ENCODE data around the gene CCDC148. TPM values are rescaled to one million over a fixed set of nuclear protein-coding genes. Genes with fewer than 3 reads are reported as not detected.
A peak's percentile ranks its signal among the peaks of the same experiment; 100 is the strongest.
"Not testable (repeated sequence)": the region's sequence is repeated elsewhere in the genome, so short reads cannot be mapped to it uniquely, and the experiment has no call there.

CCDC148 gene
- total RNA-seq, 1 experiment from 2014 or later, result not detected

DNA sequence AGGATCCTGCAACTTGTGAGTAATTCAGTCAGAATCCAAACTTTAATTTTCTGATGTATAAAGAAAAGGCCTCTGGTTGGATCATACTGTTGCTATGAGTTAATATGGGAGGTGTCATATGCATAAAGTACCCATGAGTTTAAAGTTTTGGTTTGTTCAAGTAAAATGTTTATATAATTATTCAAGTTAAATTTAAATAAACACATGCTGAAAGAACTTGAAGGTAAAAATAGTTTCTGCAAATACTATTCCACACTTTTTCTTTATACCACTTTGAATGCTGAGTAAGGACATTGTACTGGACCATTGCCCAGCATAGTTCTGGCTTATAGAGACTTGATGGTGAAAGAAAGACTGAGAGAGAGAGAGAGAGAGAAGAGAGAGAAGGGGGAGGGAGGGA lies 30.9 kb upstream of the CCDC148 start:
- DNase-seq, result peak; percentile 20
- Histone ChIP-seq H3K9me3 (no peaks in the 10 kb centered on the region), H3K27me3 (no peaks in the 10 kb centered on the region), H3K36me3 (no peaks in the 10 kb centered on the region), H3K4me3 (no peak overlapping the region)

DNA sequence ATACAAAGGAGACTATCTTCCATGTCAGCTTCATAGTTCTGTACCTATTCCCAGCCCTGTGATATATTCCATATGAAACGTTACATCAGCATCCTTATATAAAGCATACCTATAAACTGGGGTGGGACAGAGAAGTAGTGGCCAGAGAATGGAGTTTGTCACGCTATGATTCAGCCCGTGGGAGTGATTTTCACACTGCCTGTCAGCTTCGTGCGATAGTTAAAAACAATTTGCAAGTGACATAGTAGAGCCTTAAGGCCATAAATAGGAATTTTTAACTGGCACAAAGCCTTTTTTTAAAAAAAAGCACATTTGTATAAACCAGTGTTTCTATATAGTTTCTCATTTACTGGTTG lies 30.4 kb upstream of the CCDC148 start:
- no peaks in the 10 kb centered on the region for H3K9me3 ChIP-seq
- H3K36me3 ChIP-seq, result no peaks in the 10 kb centered on the region
- no peaks in the 10 kb centered on the region for H3K27me3 ChIP-seq
- peak; percentile 28 for DNase-seq
- no peak overlapping the region for H3K4me3 ChIP-seq

- Histone ChIP-seq H3K27me3 (no peaks in the 10 kb centered on the region), H3K36me3 (no peaks in the 10 kb centered on the region), H3K4me3 (no peak overlapping the region), H3K9me3 (no peaks in the 10 kb centered on the region)
- no peak for DNase-seq
Observed at GRCh38 chr2:158486150-158486969, 29.8 kb upstream of the CCDC148 start.

GRCh38 chr2:158484892-158485556 lies 28.5 kb upstream of the CCDC148 start:
- no peak for DNase-seq
- H3K36me3 ChIP-seq, result no peaks in the 10 kb centered on the region
- H3K27me3 ChIP-seq, result no peaks in the 10 kb centered on the region

DNA sequence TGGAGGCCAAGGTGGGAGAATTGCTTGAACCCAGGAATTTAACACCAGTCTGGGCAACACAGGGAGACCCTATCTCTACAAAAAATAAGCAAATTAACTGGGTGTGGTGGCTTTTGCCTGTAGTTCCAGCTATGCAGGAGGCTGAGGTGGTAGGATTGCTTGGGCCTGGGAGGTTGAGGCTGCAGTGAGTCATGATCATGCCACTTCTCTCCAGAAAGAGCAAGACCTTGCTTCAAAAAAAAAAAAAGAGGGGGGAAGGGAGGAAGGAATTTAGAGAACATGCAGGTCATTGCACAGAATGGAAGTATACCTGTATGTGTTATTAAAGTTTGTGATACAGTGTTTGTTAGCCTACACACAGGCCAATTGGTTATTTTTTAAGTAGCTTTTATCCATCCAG lies 26.0 kb upstream of the CCDC148 start:
- no peak overlapping the region for H3K4me3 ChIP-seq
- no peak for DNase-seq
- peaks cover 8% of the 10 kb centered on the region; the same call in 1 of the 2 replicates for H3K36me3 ChIP-seq
- H3K9me3 ChIP-seq, result no peaks in the 10 kb centered on the region
- no peaks in the 10 kb centered on the region for H3K27me3 ChIP-seq

More at GRCh38 chr2:158484892-158485556, 28.5 kb upstream of the CCDC148 start:
- H3K4me3 ChIP-seq, result no peak overlapping the region
- H3K9me3 ChIP-seq, result no peaks in the 10 kb centered on the region

- no peak for DNase-seq
- peaks cover 8% of the 10 kb centered on the region; the same call in 1 of the 2 replicates for H3K36me3 ChIP-seq
- H3K4me3 ChIP-seq, result no peak overlapping the region
Observed at GRCh38 chr2:158481116-158481515, 24.6 kb upstream of the CCDC148 start.

GRCh38 chr2:158478816-158479215 lies 22.3 kb upstream of the CCDC148 start:
- Histone ChIP-seq H3K27me3 (no peaks in the 10 kb centered on the region), H3K36me3 (peaks cover 8% of the 10 kb centered on the region; the same call in 1 of the 2 replicates), H3K4me3 (no peak overlapping the region), H3K9me3 (no peaks in the 10 kb centered on the region)
- DNase-seq, result no peak

More at GRCh38 chr2:158481116-158481515, 24.6 kb upstream of the CCDC148 start:
- no peaks in the 10 kb centered on the region for H3K27me3 ChIP-seq
- no peaks in the 10 kb centered on the region for H3K9me3 ChIP-seq

- Histone ChIP-seq H3K9me3 (no peaks in the 10 kb centered on the region; the same call in 1 of the 2 replicates), H3K4me3 (no peak overlapping the region), H3K36me3 (peaks cover 14% of the 10 kb centered on the region; the same call in 1 of the 2 replicates), H3K27me3 (no peaks in the 10 kb centered on the region)
- DNase-seq, result no peak
Observed at GRCh38 chr2:158478237-158478636, 21.7 kb upstream of the CCDC148 start.

GRCh38 chr2:158477202-158477601 lies 20.6 kb upstream of the CCDC148 start:
- Histone ChIP-seq H3K9me3 (no peaks in the 10 kb centered on the region; the same call in 1 of the 2 replicates), H3K4me3 (no peak overlapping the region), H3K36me3 (peaks cover 21% of the 10 kb centered on the region), H3K27me3 (no peaks in the 10 kb centered on the region)
- DNase-seq, result no peak

GRCh38 chr2:158474526-158475011 lies 18.0 kb upstream of the CCDC148 start:
- H3K4me3 ChIP-seq, result not testable (repeated sequence)

DNA sequence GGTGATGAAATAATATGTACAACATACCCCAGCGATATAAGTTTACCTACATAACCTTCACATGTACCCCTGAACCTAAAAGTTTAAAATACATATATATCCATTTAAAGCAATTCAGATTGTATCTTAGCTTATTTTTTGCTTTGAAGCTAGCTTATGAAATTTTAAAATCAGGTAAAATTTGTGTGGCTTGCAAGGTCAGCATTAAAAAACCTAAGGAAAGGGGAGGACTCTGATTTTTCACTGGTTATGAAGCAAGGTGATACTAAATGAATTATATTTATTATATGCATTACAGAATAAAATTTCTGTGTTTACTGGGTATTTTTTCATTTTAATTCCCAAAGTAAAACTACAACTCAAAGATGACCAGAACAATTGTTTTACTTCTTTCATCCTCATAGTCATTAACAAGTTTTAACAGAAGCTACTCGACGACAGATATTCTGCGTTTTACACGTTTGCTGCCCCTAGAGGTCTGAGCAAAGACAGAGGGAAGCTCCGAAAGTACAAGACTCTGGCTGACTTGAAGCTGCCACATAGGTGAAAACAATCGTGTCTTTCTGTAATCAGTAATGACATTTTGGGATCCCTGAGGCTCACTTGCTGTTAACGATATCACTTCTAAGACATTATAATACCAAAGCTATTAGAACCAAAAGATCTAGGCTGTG lies 17.3 kb upstream of the CCDC148 start:
- Histone ChIP-seq H3K27me3 (no peaks in the 10 kb centered on the region), H3K9me3 (no peaks in the 10 kb centered on the region; the same call in 1 of the 2 replicates), H3K4me3 (no peak overlapping the region), H3K36me3 (peaks cover 23% of the 10 kb centered on the region)
- DNase-seq, result no peak

More at GRCh38 chr2:158474526-158475011, 18.0 kb upstream of the CCDC148 start:
- H3K9me3 ChIP-seq, H3K27me3 ChIP-seq, DNase-seq: not testable (repeated sequence)
- peaks cover 24% of the 10 kb centered on the region for H3K36me3 ChIP-seq

- not testable (repeated sequence) for H3K4me3 ChIP-seq, DNase-seq
- H3K36me3 ChIP-seq, result peaks cover 19% of the 10 kb centered on the region
Observed at GRCh38 chr2:158473300-158473699, 16.7 kb upstream of the CCDC148 start.

DNA sequence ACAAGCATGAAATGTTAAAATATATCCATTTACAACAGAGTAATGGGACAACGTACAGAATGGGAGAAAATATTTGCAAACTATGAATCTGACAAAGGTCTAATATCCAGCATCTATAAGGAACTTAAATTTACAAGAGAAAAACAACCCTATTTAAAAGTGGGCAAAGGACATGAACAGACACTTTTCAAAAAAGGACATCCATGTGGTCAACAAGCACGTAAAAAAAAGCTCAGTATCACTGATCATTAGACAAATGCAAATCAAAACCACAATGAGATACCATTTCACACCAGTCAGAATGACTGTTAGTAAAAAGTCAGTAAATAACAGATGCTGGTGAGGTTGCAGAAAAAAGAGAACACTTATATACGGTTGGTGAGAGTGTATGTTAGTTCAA lies 16.3 kb upstream of the CCDC148 start:
- peaks cover 19% of the 10 kb centered on the region for H3K36me3 ChIP-seq
- not testable (repeated sequence) for H3K4me3 ChIP-seq, H3K9me3 ChIP-seq, DNase-seq, H3K27me3 ChIP-seq

More at GRCh38 chr2:158473300-158473699, 16.7 kb upstream of the CCDC148 start:
- H3K27me3 ChIP-seq, H3K9me3 ChIP-seq: not testable (repeated sequence)

GRCh38 chr2:158467248-158467647 lies 10.7 kb upstream of the CCDC148 start:
- H3K36me3 ChIP-seq, result peaks cover 6% of the 10 kb centered on the region
- no peak for DNase-seq
- H3K9me3 ChIP-seq, result no peaks in the 10 kb centered on the region
- no peak overlapping the region for H3K4me3 ChIP-seq
- no peaks in the 10 kb centered on the region for H3K27me3 ChIP-seq

DNA sequence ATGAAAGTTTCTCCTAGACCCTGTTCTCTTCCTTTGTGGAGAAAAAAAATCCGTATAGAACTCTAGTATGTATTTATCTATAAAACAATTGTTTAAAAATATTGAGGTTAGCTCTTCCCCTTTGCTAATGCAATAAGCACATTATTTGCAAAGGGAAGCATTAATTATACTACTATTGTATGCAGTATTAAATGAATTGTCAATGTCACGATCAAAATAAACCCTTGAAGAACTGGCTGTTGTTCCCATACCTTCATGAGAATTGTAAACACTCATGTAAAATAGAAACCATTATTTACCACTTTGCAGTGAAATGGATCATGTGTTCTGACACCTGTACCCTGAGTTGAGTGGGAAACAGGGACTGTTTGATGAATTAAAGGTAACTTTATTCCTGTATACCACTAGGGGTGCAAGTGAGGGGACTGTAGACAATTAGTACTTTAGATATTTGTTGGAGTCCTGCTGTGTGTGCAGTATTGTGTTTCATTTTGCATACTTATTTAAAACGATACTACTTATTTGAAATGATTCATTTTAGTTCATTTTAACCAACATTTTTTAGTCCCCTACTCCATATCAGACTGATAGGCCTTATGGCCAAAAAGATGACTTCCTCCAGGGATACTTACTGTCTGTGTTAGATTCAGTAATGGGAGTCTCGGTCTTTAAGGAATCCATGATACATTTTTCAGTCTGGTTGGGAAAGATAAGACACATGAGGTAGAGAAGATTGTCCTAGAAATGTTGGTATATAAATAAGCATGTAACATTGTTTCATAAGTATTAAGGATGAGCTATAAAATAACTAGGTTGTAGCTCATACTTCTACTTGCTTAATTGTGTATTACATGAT lies 8.1 kb upstream of the CCDC148 start:
- Histone ChIP-seq H3K36me3 (peaks cover 3% of the 10 kb centered on the region), H3K27me3 (no peaks in the 10 kb centered on the region), H3K4me3 (no peak overlapping the region), H3K9me3 (no peaks in the 10 kb centered on the region)
- no peak for DNase-seq

GRCh38 chr2:158463496-158464095 lies 7.0 kb upstream of the CCDC148 start:
- H3K27me3 ChIP-seq, result no peaks in the 10 kb centered on the region
- DNase-seq, result no peak

More at GRCh38 chr2:158463496-158464095, 7.0 kb upstream of the CCDC148 start:
- Histone ChIP-seq H3K4me3 (no peak overlapping the region), H3K9me3 (no peaks in the 10 kb centered on the region), H3K36me3 (peaks cover 3% of the 10 kb centered on the region)

Data from MG63 (cell line).